Esophagus muscularis mucosa (tissue), 4 donors: ENCODE measurements around the gene SIGLEC15. TPM values are rescaled to one million over a fixed set of nuclear protein-coding genes. Genes with fewer than 3 reads are reported as not detected.
"Not testable (repeated sequence)": the region's sequence is repeated elsewhere in the genome, so short reads cannot be mapped to it uniquely, and the experiment has no call there.

Experiments used
- DNase-seq: peaks from one replicate; pipeline ENCODE4 v3.0.0-alpha.2; 2017; ENCODE audit errors: extremely low spot score
- H3K27ac ChIP-seq, 4 donors: fragments of 200-600 bp; sonication (generic); replicated peaks in 1 of 4; 1 replicate in 3 of 4; 2 replicates in 1 of 4; pipeline ENCODE4 v1.5.1; 2016 to 2019; ENCODE audit warnings: mild to moderate bottlenecking in 1 of 4
- H3K27me3 ChIP-seq, 4 donors: fragments of 200-600 bp; sonication (generic); one replicate each; pipeline versions ENCODE4 v1.5.1 to v1.6.0; 2016 to 2019
- H3K36me3 ChIP-seq, 4 donors: fragments of 200-600 bp; sonication (generic); one replicate each; pipeline ENCODE4 v1.5.1; 2016 to 2019
- H3K4me1 ChIP-seq, 4 donors: fragments of 200-600 bp; sonication (generic); one replicate each; pipeline ENCODE4 v1.5.1; 2016 to 2019
- H3K4me3 ChIP-seq, 4 donors: fragments of 200-600 bp; sonication (generic); 1 replicate in 2 of 4; 2 replicates in 2 of 4; pipeline ENCODE4 v1.5.1; 2016 to 2019; ENCODE audit warnings: mild to moderate bottlenecking in 4 of 4, moderate library complexity in 1 of 4
- H3K9me3 ChIP-seq, 4 donors: fragments of 200-600 bp; sonication (generic); 1 replicate in 3 of 4; 2 replicates in 1 of 4; pipeline ENCODE4 v1.5.1; 2016 to 2019
- CTCF ChIP-seq, 3 experiments: fragments of 200-600 bp in 2 of 3; fragments of 450-650 bp in 1 of 3; sonication (generic) in 2 of 3; IDR thresholded peaks; one replicate each; pipeline ENCODE4 v1.5.1; 2017 to 2019; ENCODE audit warnings: antibody characterized with exemption in 3 of 3, mild to moderate bottlenecking in 2 of 3, moderate library complexity in 1 of 3
- EP300 ChIP-seq: sonication (generic); formaldehyde crosslinking; IDR thresholded peaks from one replicate; pipeline ENCODE4 v1.6.1; 2017; ENCODE audit warnings: antibody characterized with exemption
- POLR2A ChIP-seq: fragments of 450-650 bp; IDR thresholded peaks from one replicate; pipeline ENCODE4 v1.6.1; 2017; ENCODE audit warnings: antibody characterized with exemption, moderate library complexity, mild to moderate bottlenecking, low read depth
- POLR2AphosphoS5 ChIP-seq, 2 donors: sonication (generic); formaldehyde crosslinking; IDR thresholded peaks; one replicate each; pipeline ENCODE4 v1.6.1; 2017; ENCODE audit warnings: antibody characterized with exemption in 2 of 2
- WGBS: methylation state at CpG from one replicate; pipeline ENCODE4 v1.1.5; 2018; 5-methylcytosine and 5-hydroxymethylcytosine counted together
- intact Hi-C: fragments of 100-400 bp; cut with DNase I; formaldehyde crosslinking; loops from one replicate; pipeline ENCODE4 v1.15.1; 2023
- total RNA-seq, 4 donors: library from RNA; depleted of rRNA; stranded (reverse); fragments of >200 nt; gene quantifications; one replicate each; pipeline versions ENCODE4 v1.1.0 to v1.2.1, GENCODE V29; 2016

SIGLEC15 gene
- total RNA-seq, 4 donors from 2014 or later = 0.17 TPM; not detected in 3

GRCh38 chr18:45801416-45802004, 24.0 kb upstream of the SIGLEC15 start:
- Histone ChIP-seq H3K36me3 (no peaks in the 10 kb centered on the region), H3K27me3 (peaks cover 0 to 9% (median 0%) of the 10 kb centered on the region in 4 donors), H3K4me3 (no peak overlapping the region), H3K9me3 (peaks cover 0 to 17% (median 4%) of the 10 kb centered on the region in 4 donors), H3K27ac (no peak overlapping the region), H3K4me1 (no peaks in the 10 kb centered on the region)
- no peak for DNase-seq
- intact Hi-C loops = no loop called here
- 86% methylated on average over 1 of the region's 1 CpG for WGBS
- TF ChIP-seq CTCF (IDR thresholded peaks at IDR 0.05) (no peak), POLR2A (no peak), EP300 (no peak), POLR2AphosphoS5 (IDR thresholded peaks at IDR 0.05) (no peak)

- no peak for DNase-seq
- Histone ChIP-seq H3K27me3 (peaks cover 0 to 9% (median 0%) of the 10 kb centered on the region in 4 donors), H3K9me3 (peaks cover 0 to 17% (median 4%) of the 10 kb centered on the region in 4 donors), H3K27ac (no peak overlapping the region), H3K4me3 (no peak overlapping the region), H3K4me1 (no peaks in the 10 kb centered on the region), H3K36me3 (no peaks in the 10 kb centered on the region)
- WGBS = 69% methylated on average over 2 of the region's 2 CpGs
- intact Hi-C loops = no loop called here
- TF ChIP-seq EP300 (no peak), CTCF (IDR thresholded peaks at IDR 0.05) (no peak), POLR2A (no peak), POLR2AphosphoS5 (IDR thresholded peaks at IDR 0.05) (no peak)
Measured at GRCh38 chr18:45802814-45803492, 22.5 kb upstream of the SIGLEC15 start.

GRCh38 chr18:45805551-45805950, 19.9 kb upstream of the SIGLEC15 start:
- peaks cover 0 to 9% (median 0%) of the 10 kb centered on the region in 4 donors for H3K27me3 ChIP-seq
- no peaks in the 10 kb centered on the region for H3K36me3 ChIP-seq
- H3K9me3 ChIP-seq = peaks cover 0 to 17% (median 4%) of the 10 kb centered on the region in 4 donors
- H3K27ac ChIP-seq = no peak overlapping the region
- no peaks in the 10 kb centered on the region for H3K4me1 ChIP-seq
- no peak for TF ChIP-seq EP300
- TF ChIP-seq POLR2AphosphoS5 (IDR thresholded peaks at IDR 0.05) = no peak
- no peak for TF ChIP-seq POLR2A
- no peak for TF ChIP-seq CTCF (IDR thresholded peaks at IDR 0.05)
- no peak overlapping the region for H3K4me3 ChIP-seq
- no peak for DNase-seq
- intact Hi-C loops = no loop called here

- Histone ChIP-seq H3K27ac (no peak overlapping the region), H3K9me3 (peaks cover 0 to 17% (median 4%) of the 10 kb centered on the region in 4 donors), H3K4me3 (no peak overlapping the region), H3K27me3 (peaks cover 0 to 9% (median 0%) of the 10 kb centered on the region in 4 donors), H3K4me1 (no peaks in the 10 kb centered on the region), H3K36me3 (no peaks in the 10 kb centered on the region)
- DNase-seq = no peak
- intact Hi-C loops = no loop called here
- 55% methylated on average over 2 of the region's 2 CpGs for WGBS
- TF ChIP-seq POLR2AphosphoS5 (IDR thresholded peaks at IDR 0.05) (no peak), EP300 (no peak), POLR2A (no peak), CTCF (IDR thresholded peaks at IDR 0.05) (no peak)
Measured at GRCh38 chr18:45806226-45806625, 19.2 kb upstream of the SIGLEC15 start.

- WGBS = 24% methylated on average over 2 of the region's 2 CpGs
- not testable (repeated sequence) for H3K4me1 ChIP-seq, H3K27ac ChIP-seq
Measured at GRCh38 chr18:45807144-45807543, 18.3 kb upstream of the SIGLEC15 start.

GRCh38 chr18:45814733-45815132, 10.7 kb upstream of the SIGLEC15 start:
- intact Hi-C loops, H3K27me3 ChIP-seq, H3K36me3 ChIP-seq, H3K27ac ChIP-seq, DNase-seq, H3K4me3 ChIP-seq, H3K4me1 ChIP-seq, H3K9me3 ChIP-seq: not testable (repeated sequence)

More at GRCh38 chr18:45807144-45807543, 18.3 kb upstream of the SIGLEC15 start:
- H3K36me3 ChIP-seq, H3K27me3 ChIP-seq, DNase-seq, H3K4me3 ChIP-seq, intact Hi-C loops: not testable (repeated sequence)
- peaks cover 0 to 17% (median 4%) of the 10 kb centered on the region in 4 donors for H3K9me3 ChIP-seq
